HG03521 (cell line): ENCODE results near the gene GOLGA6A.
"Not testable (repeated sequence)": the region's sequence is repeated elsewhere in the genome, so short reads cannot be mapped to it uniquely, and the experiment has no call there.

Experiments used
- ATAC-seq: cut with Tn5 transposase; IDR thresholded peaks from one replicate; pipeline ENCODE4 v1.9.1; 2021; ENCODE audit warnings: mild to moderate bottlenecking, moderate library complexity; ENCODE audit not compliant: unreplicated experiment

Gene GOLGA6A, protein sequence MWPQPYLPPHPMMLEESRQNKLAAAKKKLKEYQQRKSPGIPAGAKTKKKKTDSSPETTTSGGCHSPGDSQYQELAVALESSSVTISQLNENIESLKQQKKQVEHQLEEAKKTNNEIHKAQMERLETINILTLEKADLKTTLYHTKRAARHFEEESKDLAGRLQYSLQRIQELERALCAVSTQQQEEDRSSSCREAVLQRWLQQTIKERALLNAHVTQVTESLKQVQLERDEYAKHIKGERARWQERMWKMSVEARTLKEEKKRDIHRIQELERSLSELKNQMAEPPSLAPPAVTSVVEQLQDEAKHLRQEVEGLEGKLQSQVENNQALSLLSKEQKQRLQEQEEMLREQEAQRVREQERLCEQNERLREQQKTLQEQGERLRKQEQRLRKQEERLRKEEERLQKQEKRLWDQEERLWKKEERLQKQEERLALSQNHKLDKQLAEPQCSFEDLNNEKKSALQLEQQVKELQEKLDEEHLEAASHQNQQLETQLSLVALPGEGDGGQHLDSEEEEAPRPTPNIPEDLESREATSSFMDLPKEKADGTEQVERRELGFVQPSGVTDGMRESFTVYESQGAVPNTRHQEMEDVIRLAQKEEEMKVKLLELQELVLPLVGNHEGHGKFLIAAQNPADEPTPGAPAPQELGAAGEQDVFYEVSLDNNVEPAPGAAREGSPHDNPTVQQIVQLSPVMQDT

DNA sequence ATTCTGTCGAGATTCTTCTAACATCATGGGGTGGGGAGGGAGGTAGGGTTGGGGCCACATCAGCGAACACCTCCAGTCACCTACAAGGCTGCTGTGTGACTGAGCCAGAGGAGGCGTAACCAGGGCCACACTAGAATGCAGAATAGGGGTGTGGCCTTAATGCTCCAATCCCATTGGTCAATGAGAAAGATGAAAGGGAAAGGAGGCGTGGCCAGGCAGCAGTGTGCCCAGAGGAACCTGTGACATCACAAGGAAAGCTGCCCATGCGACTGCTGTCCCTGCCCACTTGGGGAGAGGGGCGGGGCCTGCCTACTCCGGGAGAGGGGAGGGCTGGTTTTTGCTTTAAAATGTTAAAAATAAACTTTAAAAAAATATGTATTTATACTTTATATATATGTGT lies at the start of gene GOLGA6A:
GOLGA6A (minus strand) TSS at position 101 of the 400 bp plus-strand sequence; CDS start at position 60, 41 bp downstream.
- not testable (repeated sequence) for ATAC-seq

DNA sequence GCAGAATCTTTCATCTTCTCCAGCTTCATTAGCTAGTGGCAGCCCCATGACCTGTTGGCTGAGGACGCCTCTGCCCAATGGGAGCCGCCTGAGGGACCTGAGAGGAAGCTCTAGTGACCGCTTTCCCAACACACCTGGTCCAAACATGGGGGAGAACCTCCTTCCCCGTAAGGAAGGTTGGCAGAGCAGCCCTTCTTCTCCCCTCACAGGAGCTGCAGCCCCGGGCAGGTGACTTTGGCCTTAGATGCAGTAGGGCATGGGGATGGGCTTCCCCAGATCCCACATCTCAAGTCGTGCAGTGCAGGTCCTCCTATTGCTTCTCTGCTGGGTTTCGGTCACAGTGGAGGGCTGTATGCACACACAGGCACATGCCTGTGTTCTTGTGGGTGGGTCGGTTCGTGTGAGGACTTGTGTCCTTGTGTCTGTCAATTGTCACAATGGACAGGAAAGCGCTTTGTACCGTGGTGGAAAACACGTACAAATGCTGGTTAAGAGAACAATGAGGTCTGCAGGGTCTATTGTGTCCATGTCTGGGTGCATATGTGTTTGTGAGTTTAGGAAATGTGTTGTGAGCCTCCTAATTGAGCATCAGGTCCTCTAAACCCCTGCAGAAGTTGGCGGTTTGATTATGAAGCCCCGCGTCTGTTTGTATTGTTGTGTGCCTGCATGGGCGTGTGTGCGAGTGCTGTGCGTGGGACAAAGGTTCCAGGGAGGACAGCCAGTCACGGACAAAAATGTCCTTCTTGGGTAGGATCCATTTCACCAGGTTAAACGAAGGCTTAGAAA lies 49.5 kb upstream of the GOLGA6A start:
- ATAC-seq = no peak

DNA sequence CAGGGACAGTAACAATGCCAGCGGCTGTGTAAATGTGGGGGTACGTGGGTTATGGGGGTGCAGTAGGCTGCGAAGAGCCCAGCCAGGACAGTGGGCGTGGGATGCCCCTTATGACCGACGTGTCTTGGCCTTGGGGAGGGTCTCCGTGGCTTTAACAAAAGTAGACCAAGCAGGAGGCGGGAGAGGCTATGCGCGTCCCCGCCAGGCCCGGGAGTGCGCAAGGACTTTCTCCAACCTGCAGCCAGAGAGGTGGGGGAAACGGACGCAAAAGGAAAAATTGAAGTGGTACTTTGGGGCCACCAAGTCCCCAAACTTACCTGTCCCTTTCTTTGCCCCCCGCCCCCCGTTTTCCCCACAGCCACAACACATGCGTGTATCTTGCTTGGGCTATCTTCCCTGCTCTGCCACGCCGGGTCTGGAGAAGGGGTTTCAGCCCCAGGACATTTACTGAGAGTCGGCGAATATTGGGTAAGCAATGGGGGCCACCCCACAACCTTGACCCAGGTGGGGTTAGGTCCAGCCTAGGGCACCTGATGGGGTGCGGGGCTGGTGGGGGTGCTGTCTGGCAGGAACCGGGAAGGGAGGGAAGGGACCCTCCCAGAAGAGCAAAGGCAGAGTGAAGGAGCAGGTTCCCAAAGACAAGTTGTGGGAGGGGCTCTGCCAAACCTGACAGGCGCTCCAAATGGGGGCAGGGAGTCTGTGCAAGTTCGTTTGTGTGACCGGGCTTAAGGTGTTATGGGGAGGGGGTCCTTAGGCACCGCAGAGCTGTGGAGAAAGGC lies 48.7 kb upstream of the GOLGA6A start:
- ATAC-seq = no peak

DNA sequence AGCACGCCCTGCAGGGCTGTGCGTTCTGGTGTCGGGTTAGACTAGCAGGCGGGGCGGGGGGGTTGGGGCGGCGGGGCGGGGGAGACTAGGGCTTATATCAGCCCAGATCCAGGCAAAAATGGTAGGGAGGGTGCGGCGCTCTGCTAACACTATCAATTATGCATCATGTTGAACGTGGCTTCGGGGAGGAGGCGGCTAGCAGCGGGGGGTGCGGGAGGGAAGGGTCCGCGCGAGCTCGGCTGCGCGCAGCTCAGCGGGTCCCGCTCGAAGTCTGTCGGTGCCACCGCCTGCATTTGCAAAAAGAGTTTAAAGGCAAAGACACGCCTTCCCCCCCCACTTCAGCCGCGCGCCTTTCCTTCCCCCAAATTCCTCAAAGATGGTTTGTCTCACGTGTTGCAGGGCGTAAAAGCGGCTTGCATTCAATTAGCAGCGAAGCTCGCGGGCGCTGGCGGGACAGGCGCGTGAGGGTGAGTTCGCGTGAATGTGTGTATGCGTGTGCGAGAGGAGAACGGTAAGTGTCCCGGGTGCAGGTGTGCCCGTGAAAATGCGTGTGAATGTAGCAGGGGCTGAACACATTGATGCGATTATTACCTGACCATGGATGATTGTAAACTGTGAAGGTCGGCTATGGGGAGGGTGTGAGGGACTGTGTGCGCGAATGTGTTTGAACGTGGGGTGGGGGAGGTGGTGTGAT lies 48.0 kb upstream of the GOLGA6A start, which contains the start of gene ISLR2:
ISLR2 (plus strand) TSS at position 432 of the 694 bp plus-strand sequence. CDS start 2,169 bp downstream, outside the sequence.
- no peak for ATAC-seq

DNA sequence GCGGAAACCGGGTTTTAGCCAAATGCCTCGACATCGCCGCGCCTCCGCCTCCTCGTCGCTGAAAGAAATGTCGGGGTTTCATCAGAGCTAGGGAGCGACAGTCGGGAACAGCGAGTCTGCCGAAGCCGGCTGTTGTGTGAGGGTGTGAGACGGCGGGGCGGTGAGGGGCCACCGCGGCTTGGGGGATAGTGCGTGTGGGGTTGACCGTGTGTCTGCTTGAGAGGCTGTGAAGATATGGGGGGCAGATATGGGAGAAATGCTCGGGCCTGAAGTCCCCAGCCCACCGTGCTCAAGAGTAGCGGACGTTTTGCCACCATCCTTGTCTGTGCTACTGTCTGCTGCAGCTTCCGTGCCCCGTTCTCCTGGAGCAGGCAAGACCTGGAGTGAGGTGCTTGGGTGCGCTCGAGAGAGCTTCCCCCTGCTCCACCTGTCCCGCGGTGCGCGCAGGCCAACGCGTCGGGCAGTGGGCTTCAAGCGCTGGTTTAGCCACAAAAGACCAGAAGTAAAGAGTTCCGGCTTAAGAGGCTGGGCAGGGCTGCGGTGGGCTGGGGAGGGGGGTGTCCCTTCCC lies 47.3 kb upstream of the GOLGA6A start:
- ATAC-seq = no peak

DNA sequence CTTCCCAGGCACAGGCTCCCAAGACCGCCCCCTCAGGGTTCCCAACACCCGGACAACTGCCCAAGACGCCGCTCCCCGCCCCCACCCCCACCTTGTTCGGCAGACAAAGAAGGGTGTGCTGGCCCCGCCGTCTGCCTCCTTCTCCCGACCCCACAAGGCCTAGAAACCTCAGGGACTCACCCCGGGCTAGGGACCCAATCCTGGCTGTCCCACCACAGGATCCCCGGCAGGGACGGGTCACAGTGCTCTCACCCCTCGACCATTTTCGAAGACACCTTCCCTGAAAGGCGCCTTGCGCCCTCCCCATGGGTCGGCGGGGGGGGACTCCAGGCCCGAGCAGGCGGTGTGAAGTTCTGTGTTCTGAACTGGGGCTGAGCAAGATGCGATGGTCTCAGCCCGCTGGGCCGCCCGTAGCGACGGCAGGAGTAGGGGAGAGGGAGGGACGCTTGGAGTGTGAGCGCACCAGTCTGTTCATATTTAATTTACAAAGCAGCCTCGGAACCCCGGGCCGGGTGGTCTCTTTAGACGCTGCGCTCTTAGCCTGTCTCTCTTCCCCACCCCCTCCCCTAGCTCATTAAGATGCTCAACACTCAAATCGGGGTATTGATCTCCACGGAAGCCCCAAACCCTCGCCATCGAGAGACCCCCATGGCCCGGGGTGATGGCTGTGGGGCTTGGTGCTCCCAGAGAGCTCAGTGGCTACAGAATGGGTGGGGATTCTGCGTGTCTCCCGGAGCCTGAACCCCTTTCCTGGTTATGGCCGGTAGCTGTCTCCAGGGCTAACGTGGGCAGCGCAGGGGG lies 46.6 kb upstream of the GOLGA6A start:
- no peak for ATAC-seq

DNA sequence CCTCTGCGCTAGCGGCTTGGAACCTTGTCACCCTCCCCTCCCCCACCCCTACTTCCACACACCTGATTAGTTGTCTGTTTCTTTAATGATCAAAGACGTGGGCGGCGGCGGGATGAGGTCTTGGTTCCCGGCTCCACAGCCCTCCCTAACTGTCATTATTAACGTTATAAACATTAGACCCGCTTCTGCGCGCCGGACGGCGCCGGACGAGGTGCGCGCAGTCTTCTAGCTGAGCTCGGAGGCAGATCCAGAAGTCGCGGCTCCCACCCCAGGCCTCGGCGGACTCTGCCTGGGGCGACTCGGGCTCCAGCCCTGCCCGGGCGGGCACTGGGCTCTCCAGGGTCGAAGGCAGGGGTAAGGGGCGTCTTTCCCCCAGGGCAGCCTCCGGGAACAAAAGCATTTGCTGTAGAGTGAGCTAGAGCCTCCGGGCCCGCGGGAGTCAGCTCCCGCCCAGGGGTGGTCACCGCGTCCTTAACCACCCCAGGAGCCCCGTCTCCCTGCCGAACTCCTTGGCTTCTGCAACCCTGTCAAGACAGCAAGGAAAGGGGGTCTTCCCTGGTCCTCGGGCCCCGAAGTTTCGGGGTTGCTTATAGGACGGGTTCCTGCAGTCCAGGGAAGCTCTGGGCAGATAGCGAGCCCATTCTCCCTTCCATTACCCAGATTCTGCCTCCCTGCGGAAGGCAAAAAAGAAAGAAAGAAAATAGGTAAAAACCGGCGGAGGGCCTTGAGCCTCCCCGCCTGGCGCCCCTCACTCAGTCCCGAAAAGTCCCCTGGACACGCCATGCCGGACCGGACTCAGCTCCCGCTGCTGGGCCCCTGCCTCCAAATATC lies 45.8 kb upstream of the GOLGA6A start:
- peak; percentile 10 for ATAC-seq

DNA sequence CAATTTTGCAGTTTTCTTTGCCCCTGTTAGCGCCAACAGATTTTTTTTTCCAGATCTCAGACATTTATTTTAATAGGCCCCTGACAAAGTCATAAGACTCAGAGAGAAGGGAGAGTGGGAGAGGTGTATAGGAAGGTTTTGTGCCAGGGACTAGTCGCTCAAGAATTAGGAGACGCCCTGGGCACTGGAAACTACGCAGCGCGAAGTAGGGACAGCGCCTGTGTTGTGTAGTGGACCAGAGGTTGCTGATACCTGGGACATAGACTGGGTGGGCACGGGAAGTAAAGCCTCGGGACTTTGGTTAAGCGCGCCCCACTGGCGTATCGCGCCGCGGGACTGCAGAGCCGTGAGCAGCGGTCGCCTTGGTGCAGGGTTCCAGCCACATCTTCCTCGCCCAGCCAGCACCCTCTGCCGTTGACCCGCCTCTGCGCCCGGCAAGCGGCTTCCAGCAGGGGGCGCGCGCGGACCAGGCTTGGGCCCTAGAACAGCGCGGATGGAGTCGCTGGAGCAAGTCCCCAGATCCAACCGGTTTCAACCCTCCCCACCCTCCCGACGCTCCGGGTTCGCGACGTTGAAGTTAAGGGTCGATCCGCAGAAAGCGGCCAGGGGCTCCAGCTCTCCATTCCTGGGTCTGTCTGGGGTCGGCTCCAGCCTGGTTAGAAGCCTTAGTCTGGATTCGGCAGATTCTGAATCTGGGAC lies 45.1 kb upstream of the GOLGA6A start:
- peak; percentile 70 for ATAC-seq

DNA sequence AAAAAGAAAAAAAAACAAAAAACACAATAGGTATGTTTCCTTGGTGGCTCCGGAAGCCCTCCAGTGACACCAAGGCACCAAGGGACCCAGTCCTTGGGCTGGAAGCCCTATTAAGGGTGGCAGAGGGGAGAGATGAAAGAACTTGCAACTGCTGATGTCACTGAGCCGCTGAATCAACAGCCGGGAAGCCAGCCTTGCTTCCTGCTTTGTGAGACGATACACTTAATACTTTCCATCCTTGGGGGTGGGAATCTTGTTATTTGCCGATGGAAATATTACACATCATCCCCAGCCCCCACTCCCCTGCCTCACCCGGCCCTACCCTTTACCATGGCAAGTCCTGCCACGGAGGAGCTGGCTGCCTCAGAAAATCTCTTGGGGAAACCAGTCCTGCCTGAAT lies 42.4 kb upstream of the GOLGA6A start:
- ATAC-seq = no peak

DNA sequence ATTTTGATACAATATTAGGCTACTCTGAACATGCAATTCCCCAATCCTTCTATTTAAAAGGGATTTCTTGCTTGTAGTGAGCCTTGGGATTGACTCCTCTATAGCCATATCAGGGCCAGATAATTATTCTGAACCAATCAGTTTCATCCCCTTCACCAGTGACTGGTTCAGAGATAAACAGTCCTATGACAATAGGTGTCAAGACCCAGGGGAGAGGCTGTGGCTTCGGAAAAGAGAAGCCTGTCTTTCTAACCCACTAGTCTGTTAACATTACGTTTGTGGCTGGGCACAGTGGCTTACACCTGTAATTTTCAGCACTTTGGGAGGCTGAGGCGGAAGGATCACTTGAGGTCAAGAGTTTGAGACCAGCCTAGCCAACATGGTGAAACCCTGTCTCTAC lies 41.8 kb upstream of the GOLGA6A start:
- no peak for ATAC-seq

DNA sequence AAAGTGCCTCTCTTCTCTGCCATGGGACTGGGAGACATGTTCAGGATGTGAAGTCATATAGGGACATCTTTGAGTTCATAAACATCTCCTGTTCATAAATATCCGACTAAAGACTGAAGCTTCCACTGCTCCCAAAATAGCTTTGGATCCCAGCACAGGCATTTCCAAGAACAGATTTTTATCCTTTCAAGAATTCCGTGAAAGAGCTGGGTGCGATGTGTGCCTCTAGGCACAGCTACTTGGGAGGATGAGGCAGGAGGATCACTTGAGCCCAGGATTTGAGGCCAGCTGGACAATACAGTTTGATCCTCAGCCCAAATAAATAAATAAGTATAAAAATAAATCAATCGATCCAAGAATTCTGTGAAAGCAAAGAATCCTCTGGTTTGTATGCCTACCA lies 41.3 kb upstream of the GOLGA6A start:
- ATAC-seq = no peak

DNA sequence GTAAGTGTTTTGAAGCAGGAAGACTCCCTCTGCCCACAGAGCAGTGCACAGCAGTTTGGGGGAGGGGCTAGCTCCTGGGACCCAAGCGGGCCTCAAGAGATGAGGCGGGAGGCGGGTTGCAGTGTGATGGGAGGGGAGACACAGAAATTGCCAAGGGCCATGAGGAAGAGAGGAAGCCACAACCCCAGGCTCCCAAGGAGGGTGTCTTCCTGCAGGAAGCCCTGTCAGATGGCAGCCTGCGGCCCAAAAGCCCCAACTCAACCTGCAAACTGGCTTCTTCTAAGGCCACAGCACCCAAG lies 40.7 kb upstream of the GOLGA6A start:
- no peak for ATAC-seq

DNA sequence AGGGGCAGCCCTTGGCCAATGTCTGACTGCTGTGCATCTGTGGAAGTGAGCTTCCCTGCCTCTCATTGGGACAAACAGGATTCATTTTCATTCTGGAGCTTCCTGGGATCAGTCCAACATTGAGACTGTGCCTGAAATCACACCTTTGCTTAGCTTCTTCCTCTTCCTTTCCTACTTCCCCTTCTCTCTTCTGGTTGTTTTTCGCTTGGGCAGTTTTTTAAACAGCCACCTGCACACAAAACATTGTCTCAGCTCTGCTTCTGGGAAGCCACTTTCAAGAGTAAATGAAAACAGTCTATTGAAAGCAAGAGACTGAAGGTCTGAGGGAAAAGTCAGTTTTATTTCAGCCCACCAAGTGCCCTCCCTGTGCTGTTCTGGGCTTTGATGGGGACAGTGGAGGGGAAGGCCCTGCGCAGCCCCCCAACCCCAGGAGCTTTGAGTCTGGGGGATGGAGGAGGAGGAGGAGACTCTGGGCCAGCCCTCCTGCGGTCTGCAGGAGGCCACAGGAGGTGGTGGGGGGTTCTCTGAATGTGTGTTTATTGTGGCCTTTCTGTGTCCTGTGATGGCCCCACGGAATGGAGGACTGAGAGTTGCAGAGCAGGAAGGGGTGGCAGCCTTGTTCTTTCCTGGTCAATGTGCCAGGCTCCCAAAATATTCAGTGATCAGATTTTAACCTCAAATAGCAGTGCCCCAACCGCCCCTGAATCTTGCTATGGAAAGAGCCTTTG lies 40.2 kb upstream of the GOLGA6A start:
- ATAC-seq = no peak

DNA sequence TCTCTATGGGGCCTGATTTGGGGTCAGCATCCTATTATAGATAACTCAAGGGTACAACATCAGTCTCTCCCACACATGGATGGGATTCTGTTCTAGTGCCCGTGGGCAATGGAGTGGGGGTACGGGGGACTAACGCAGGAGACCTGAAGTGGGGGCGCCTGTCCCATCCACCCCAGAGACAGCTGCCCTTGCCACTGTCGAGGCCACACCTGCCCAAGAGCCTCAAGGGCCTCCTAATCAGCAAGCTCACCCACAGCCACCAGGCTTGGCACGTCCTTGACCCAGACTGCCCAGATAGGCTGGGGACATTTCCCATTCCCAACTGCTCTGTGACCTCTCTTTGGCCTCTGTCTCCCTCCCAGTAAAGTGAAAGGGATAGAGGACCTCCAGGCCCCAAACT lies 39.5 kb upstream of the GOLGA6A start:
- no peak for ATAC-seq

DNA sequence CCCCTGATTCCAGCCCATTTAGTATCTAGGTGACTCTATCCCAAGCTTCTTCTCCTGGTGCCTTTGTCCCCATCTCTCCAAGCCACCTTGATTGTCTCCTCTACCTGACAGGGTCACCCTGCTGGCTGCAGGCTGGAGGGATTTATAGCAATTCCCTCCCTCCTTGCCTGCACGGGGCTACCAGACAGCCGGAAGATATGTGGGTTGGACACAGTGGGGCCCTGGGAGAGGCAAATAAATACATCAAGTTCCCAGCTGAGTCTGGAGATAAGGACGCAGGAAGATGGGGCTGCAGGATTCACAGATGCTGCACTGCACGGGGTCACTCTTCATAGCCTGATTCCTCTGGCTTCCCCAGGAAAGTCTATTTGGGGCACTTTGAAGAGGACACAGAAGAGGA lies 38.7 kb upstream of the GOLGA6A start:
- ATAC-seq = no peak

DNA sequence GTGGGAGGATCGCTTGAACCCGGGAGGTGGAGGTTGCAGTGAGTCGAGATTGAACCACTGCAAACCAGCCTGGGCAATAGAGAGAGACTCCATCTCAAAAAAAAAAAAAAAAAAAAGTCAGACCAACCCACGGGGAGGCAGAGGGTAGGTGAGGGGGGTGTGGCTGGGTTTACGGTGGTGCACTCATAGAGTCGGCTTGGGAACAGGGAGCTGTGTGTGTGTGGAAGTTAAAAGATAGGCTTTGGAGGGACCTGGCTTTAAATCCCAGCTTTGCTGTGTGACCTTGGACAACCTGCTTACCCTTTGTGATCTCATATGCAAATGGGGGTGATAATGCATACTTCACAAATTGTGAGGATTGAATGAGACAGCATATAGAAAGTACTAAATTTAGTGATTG lies 38.1 kb upstream of the GOLGA6A start:
- ATAC-seq = no peak

DNA sequence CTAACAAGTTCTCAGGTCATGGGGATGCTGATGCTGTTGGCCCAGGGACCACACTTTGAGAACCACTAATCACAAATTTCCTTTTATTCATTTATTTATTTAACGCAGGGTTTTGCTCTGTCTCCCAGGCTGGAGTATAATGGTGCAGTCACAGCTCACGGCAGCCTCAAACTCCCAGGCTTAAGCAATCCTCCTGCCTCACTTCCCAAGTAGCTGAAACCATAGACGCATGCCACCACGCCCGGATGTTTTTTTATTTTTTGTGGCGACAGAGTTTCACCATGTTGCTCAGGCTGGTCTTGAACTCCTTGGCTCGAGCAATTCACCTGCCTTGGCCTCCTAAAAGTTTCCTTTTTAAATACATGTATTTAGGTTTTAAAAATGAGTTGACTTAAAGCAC lies 27.4 kb upstream of the GOLGA6A start:
- no peak for ATAC-seq
